Panc1 (cell line): Measurements from ENCODE around the gene SMARCA5.

Experiments
- POLR2AphosphoS5 ChIP-seq: IDR thresholded peaks from 2 replicates; pipeline ENCODE4 v1.6.1; 2012; ENCODE audit warnings: mild to moderate bottlenecking, low read depth, low read length, moderate library complexity
- TF ChIP-seq, protein P1 (sequence below): fragments of 450-650 bp; IDR thresholded peaks from 2 replicates; pipeline ENCODE4 v1.5.1; 2017; ENCODE audit warnings: mild to moderate bottlenecking
- TF ChIP-seq, protein P2 (sequence below), 2 experiments: IDR thresholded peaks; 2 replicates each; pipeline ENCODE4 v1.6.1; 2011 to 2012; ENCODE audit warnings: low read depth in 2 of 2, control low read depth in 1 of 2, low read length in 1 of 2, mild to moderate bottlenecking in 1 of 2, moderate library complexity in 1 of 2; ENCODE audit not compliant: insufficient read depth in 1 of 2

DNA sequence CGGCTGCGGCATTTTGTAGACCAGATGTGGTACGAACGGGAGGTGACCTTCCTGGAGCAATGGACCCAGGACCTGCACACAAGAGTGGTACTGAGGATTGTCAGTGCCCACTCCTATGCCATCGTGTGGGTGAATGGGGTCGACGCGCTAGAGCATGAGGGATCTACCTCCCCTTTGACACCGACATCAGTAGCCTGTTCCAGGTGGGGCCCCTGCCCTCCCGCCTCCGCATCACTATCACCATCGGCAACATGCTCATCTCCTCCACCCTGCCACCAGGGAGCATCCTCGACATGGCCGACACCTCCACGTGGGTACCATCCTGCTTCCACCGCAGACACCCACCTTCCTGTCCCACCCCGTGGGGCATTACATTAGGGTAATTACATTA lies 46.2 kb downstream of the SMARCA5 start:
- TF ChIP-seq, protein P1, sequence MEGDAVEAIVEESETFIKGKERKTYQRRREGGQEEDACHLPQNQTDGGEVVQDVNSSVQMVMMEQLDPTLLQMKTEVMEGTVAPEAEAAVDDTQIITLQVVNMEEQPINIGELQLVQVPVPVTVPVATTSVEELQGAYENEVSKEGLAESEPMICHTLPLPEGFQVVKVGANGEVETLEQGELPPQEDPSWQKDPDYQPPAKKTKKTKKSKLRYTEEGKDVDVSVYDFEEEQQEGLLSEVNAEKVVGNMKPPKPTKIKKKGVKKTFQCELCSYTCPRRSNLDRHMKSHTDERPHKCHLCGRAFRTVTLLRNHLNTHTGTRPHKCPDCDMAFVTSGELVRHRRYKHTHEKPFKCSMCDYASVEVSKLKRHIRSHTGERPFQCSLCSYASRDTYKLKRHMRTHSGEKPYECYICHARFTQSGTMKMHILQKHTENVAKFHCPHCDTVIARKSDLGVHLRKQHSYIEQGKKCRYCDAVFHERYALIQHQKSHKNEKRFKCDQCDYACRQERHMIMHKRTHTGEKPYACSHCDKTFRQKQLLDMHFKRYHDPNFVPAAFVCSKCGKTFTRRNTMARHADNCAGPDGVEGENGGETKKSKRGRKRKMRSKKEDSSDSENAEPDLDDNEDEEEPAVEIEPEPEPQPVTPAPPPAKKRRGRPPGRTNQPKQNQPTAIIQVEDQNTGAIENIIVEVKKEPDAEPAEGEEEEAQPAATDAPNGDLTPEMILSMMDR, result no peak
- no peak for TF ChIP-seq POLR2AphosphoS5
- TF ChIP-seq, protein P2, sequence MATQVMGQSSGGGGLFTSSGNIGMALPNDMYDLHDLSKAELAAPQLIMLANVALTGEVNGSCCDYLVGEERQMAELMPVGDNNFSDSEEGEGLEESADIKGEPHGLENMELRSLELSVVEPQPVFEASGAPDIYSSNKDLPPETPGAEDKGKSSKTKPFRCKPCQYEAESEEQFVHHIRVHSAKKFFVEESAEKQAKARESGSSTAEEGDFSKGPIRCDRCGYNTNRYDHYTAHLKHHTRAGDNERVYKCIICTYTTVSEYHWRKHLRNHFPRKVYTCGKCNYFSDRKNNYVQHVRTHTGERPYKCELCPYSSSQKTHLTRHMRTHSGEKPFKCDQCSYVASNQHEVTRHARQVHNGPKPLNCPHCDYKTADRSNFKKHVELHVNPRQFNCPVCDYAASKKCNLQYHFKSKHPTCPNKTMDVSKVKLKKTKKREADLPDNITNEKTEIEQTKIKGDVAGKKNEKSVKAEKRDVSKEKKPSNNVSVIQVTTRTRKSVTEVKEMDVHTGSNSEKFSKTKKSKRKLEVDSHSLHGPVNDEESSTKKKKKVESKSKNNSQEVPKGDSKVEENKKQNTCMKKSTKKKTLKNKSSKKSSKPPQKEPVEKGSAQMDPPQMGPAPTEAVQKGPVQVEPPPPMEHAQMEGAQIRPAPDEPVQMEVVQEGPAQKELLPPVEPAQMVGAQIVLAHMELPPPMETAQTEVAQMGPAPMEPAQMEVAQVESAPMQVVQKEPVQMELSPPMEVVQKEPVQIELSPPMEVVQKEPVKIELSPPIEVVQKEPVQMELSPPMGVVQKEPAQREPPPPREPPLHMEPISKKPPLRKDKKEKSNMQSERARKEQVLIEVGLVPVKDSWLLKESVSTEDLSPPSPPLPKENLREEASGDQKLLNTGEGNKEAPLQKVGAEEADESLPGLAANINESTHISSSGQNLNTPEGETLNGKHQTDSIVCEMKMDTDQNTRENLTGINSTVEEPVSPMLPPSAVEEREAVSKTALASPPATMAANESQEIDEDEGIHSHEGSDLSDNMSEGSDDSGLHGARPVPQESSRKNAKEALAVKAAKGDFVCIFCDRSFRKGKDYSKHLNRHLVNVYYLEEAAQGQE (IDR thresholded peaks at IDR 0.05; ENCODE audit: insufficient read depth in 1 of 2, low read depth in 2 of 2, low read length in 1 of 2), result no peak
